ENCODE measurements around the gene SMAD7.

The SMAD7 gene

DNA sequence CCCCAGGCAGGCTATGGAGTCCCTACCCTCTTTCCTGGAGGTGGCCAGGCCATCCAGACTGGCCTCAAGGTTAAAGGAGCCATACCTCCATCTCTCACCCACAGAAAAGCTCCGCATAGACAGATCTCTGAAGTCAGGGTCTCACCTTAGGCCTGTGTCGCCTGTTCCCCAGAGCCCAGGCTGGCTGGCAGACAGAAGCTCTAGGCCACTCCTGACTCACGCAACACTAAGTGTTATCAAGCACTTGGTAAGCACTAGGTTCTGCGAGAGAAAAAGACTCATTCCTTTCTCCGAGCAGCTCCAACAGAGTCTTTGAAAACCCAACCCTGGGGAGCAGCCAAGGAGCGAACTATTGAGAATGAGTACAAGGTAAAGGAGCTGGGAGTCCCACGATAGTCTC is 6.1 kb downstream of the SMAD7 start:
- no peak for DNase-seq (ENCODE audit: low spot score)

DNA sequence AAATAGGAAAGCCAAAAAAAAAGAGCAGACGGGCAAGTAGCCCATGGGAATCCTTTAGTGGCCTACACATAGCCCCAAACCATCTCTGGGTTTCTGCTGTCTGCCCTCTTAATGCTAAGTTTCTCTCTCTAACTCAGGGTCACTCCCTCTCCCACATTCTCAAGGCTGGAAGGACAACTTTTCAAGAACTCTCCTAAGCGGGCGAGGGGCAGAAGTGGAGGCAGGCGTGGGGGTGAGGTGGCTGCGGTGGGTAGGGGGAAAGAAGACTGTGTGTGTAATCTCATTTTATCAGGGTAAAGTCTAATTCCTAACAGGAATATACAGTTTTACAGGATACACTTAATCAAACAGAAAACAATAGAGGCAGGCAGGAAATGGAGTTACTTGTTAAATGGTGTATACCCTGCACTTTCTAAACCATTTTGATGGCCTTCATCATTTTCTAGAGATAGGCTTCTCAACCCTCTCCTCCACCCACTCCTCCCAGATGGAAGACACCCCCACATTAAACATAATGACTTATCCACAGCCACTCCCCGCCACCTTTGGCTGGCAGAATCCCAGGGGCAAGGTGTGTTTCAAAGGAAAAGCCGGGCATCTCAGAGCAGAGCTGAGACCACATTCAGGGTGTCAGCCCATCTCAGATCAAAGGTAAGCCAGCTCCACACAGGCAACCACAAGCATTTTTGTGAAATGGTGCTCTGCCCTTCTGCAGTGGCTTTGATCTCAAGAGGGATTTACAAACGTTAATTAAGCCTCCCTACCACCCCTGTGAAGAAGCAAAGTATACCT is 6.8 kb downstream of the SMAD7 start:
- no peak for DNase-seq (ENCODE audit: low spot score)

DNA sequence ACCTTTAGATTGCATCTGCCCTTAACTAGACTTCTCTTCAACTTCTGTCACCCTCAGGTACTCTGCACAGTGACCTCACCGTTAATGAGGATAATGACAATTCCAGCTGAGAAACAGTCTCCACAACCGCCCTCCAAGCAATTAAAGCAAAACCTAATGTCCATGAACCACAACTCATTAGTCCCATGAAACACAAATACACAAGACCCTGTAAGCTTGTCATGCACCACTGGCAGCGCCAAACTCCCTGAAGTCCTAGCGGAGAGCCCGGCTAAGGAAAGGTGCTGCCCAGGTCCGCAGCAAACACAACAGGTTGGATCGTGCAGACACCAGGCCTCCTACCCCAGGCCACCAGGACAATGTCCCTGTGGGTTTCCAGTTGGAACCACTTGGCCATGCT is 7.4 kb downstream of the SMAD7 start:
- no peak for DNase-seq (ENCODE audit: low spot score)

DNA sequence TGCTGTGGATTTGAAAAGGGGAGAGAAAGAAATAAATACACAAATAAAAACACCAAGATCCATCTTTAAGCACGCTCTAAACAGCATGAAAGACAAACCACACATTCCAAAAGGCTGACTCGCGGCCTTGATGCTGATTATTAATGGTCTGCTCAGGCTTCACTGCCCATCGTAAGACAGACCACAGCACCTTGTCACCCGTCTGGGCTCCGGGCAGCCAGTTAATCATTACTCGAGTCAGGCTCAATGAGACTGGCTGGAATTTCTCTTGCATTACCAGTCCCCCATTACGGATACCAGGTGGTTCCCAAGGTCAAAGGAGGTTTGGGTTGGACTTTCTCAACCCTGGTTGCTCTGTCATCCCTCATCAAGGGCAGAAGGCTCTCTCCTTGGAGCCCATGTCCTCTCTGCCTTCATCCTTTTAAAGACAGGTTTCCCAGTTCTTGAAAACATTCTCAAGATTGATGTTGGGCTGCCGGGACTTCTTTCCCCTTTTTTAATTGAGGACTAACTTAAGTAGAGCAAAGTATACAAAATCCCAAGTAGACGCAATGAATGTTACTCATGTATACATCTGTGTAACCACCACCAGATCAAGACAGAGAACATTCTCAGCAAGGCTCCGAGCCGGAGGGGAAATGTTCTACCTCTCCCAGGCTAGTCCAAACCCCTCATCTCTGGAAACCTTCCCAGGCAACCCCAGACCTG is 8.1 kb downstream of the SMAD7 start:
- peak; percentile 87 for DNase-seq (ENCODE audit: low spot score)

DNA sequence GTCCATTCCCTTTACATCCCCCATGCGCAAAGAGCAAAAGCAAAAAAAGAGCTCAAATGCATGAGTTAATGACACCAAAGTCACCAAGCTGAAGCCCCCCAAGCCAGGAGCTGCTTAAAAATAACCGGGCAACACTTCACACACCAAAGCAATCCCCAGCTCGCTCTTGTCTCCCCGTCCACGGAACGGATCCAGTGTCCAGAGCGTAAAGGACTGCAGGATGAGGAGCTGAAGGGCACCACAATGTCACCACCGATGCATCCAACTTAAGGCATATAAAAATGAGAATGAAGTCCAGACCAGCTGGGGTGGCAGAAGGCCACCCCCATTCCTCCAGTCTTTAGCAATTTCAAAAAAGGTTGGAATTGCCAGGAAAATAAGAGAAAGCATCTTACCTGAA is 8.7 kb downstream of the SMAD7 start:
- DNase-seq (ENCODE audit: low spot score) = no peak

DNA sequence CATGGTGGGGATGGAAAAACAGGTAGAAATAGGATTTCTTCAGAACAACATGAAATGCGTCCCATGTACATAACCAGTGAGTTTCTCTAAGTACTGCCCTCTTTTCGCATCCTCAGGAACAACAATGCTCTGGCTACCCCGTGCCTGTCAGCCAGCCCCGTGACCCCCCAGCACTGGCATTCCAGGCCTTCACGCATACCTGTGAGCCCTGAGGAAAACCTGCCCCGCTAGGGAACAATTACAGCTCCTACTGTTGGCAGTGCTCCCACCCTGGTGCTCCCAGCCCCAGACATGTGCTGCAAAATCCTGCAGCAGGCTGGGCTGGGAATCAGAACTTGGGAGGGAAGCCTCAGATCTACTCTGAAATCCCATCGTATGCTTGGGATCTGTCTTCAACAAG is 9.1 kb downstream of the SMAD7 start:
- DNase-seq (ENCODE audit: low spot score) = no peak

DNA sequence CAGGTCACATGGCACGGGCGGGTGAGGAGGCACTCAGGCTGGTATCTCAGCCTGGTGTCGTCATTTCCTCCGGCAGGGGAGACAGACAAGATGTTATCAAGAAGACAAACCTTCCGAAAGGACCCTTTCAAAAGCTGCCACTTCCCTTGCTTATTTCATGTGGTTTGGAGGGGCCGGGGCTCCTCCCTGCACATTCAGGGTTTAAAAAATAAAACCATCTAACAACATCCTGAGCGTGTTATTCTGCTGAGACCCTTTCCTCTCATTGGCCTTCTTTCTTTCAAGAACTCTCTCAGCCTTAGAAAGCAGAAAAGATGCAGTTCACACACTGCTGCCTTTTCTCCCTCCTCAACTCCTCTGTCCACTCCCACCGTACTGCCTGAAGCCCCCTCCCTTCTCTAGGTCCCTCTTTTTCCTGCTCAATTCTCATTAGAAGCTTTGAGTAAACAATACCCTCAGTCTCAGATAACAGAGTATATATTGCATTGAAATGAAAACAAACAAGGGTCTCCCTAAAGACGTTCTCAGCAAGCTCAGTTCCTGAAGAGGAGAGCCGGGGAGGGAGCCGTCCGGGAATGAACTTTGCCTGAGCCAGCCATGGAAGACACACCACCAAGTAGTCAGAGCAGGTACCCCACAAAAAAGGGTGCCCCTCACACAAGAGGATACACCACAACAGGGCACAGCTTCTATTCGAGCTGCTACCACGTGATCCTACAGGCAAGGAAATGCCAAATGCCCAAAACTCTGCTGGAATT is 9.7 kb downstream of the SMAD7 start:
- no peak for DNase-seq (ENCODE audit: low spot score)

DNA sequence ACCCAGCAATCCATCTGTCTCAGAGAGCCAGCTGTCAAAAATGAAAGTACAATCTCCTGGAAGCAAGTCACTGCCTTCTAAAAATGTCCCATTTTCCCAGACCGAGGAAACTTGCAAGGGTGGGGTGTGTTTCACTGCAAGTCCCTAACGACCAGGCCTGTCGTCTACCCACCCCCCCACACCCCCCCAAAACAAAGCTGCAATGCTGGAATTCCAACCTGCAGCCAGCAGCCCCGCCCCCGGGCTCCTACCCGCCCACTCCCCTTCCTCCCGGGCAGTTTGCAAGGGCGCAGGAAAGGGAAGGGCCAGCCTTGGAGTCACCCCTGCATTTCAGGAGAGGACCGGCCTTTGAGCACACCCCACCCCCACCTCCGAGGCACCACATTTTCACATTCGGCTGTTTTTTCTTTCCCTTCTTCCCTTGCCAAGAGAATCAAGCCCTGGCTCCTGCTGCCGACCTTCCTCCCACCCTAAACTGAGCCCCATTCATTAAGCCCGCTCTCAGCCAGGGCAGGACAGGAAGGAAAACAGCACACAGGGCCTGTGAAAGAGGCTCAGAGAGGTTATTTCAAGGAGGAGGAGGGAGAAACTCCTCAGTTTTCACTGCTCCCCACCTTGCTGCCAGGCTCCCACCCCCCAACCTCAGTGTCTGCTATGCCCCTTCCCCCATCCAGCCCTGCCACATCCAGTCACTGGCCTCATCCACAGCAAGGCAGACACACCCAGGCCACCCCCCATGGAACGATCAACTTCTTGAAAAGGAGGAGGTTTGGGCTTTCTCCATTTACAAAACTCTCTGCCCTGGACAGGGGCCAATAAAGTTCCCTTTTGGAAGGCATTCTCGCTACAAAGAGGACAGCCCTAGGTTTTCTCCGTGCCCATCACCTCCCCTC is 11.3 kb downstream of the SMAD7 start:
- DNase-seq (ENCODE audit: low spot score) = no peak

DNA sequence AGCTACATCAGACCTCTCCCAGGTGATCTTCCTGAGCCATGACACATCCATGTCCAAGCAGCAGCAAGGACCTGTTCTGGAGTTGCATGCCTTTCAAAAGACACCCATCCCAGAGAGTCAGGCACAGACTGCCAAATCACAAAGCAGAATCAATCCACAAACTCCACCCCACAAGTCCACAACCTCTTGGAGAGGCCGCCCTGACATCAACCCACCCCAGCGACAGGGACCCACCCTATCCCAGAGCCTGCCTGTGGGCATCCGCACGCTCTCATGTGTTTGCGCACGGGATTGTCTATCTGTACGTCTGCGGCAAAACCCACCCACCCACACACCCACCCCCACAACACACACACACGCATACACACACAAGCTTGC is 11.9 kb downstream of the SMAD7 start:
- DNase-seq (ENCODE audit: low spot score) = no peak

DNA sequence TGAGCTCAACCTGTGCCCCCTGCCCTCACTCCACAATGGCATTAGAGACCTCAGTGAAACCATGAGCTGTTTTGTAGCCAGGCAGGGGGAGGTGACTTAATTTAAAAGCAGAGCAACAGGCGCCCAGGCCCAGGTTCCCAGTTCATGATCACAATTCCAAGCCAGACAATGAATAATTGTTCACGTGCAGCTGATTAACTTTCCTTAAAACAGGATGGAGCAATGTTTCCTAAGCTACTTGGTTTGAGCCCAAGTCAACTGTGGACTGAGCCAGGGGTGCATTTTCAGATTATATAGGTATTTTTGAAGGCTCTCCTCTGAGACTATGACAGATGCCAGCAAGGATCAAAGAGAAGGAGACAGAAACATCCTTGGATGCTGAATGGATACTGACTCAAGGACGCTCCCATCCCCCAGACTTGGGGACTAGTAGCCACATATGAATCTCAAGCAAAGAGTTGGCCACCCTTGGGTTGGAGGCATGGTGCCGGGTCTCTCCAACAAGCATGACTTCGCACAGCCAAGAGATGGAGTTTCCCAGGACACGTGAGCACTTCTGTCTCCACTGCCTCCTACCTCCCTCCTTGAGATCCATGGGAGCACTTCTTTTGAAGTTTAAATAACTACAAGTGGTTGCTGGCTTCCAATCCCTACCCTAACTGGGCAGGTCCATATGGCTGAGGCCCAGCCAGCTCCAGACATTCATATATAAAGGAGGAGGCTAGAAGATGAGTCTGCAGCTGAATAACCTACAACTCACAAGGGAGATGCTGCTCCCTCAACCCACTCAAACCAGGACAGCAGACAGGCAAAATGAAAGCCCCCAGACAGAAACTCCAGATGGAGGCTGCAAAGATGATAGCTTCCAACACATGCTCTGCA is 12.7 kb downstream of the SMAD7 start:
- no peak for DNase-seq (ENCODE audit: low spot score)

DNA sequence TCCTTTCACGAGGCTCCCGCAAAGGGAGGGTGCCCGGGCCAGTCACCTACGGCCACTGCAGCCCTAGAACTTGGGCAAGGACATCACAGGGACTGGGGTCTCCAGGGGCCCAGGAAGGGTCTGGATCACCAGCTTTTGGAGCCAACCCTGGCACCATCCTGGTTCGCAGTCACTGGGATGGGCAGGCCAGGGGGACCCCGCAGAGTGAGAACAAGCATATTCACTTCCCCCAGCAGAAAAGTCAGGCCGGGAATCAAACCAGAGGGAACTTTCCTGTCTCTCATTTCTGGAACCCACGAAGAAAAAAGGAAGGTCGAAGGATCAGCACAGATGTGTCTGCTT is 15.4 kb downstream of the SMAD7 start:
- no peak for DNase-seq (ENCODE audit: low spot score)

DNA sequence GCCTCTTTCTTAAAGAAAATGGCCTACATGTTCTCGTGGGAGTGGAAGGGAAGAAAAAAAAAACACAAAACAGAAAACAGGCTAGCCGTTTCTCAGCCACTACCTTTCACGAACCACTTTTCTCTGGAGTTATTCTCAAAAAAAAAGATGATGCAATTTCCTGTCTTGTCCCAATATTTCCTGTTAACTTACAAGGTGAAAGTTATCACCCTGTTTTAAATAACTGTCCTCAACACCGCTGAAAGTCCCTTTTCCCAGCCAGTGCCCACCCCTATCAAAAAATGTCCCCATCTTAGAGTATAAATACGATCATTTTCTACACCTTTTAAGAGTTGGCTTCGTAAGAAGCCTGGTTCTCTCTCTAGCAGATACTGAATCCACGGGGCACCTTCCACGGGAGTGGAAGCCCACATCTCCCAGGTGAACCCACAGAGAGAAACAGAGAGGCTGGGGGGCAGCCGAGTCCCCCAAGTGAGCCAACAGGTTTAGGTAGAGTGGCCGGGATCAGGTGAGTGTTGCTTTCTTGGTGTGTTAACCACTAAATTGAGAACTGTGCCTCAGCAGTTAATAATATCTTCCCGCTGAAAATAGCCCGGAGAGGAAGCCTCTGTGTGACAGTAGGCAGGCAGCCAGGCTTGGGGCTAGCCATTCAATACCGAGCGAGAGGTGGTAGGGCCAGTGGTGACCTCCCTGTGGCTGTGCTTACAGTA is 15.9 kb downstream of the SMAD7 start:
- DNase-seq (ENCODE audit: low spot score) = no peak

DNA sequence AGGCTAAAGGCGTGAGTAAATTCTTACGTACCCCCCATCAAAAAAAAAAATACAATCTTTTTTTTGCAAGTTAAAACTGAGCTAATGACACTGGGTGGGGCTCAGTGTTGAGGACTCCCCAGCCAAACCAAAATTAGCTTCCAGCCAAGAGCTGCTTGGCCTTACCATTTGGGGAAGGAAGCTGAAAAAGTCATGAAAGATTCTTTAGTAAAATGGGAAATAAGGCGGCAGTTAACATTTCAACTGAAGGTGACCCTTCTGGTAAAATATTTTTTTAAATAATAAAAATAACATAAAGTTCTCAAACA is 16.4 kb downstream of the SMAD7 start:
- DNase-seq (ENCODE audit: low spot score) = no peak

DNA sequence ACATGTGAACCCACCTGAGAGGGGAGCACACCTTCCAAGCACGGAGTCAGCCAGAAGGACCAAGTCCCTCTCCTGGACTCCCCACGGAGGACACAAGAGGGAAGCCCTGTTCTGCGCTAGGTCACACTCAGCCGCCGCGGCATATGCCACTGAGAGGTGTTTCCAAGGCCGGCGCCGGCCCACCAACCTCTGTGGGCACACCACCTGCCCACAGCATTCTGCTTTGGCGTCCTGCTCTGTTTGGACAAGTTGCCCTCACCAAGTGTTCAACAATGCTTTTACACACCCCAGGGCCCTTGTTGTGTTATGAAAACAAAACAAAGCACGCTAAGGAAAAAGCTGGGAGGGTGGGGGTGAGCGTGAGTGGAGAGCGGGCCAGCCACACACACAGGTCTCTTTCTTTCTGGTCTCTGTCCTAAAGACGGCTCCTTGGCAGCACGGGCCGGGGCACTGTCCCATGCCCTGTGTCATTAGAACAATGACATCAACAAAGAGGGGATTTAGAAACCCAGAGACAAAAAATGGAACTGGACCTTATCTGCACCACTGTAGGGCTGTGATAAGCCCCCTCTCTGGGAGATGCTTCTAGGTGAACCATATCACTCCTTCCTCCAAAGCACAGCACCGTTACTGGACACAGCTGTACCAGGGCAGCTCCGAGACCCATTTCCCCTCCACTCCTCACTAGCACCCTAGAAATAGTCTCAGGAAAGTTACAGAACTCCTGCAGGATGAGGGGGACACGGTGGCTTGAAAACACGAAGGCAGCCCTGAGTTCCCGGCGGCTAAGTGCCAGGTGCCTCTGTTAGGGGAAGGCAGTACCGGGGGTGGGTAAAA is 17.0 kb downstream of the SMAD7 start:
- no peak for DNase-seq (ENCODE audit: low spot score)

DNA sequence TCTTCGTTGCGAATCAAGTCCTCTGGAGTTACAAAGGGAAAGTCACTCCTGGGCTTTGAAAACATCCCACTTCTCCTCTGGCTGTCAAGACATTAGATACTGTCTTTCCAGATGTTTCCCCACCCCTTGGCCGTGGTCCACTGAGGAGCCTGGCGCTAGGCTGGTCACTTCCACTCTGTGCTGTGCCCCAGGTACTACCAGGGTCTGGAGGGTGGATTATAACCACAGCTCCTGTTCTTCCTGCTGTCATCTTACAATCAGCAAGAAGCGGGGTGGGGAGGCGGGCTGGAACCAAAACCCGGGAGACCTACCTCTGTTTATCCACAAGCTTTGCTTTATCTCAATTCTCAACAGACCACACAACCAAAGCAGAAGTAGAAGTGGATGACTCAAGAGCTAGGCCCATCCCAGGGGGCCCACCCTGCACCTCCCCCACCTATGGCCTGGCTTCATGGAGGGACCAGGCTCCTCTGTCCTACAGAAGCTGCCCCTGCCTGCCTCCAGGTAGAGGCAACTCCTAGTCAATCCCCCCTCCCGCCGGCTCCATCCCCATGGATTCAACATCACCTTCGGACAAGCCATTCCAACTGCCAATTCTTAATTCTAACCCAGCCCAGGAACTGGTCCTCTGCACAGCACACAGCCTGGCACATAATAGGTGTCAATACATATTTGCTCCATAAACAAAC is 17.8 kb downstream of the SMAD7 start:
- no peak for DNase-seq (ENCODE audit: low spot score)

DNA sequence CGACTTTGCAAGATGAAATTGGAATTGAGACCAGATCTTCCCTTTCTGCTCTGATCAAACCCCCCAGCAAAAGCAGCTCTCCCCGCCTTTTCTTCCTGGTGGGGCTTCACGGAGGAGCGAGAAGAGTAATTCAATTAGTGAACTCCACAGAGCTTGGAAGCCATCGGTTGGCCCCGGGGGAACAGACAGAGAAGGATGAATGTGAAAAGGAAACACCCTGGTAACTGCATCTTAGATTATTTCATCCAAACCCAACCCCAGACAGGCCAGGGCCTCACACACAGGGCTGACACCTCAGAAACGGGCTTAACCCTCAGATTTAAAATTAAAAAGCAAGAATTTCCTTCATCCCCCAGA is 18.3 kb downstream of the SMAD7 start:
- DNase-seq (ENCODE audit: low spot score) = no peak

DNA sequence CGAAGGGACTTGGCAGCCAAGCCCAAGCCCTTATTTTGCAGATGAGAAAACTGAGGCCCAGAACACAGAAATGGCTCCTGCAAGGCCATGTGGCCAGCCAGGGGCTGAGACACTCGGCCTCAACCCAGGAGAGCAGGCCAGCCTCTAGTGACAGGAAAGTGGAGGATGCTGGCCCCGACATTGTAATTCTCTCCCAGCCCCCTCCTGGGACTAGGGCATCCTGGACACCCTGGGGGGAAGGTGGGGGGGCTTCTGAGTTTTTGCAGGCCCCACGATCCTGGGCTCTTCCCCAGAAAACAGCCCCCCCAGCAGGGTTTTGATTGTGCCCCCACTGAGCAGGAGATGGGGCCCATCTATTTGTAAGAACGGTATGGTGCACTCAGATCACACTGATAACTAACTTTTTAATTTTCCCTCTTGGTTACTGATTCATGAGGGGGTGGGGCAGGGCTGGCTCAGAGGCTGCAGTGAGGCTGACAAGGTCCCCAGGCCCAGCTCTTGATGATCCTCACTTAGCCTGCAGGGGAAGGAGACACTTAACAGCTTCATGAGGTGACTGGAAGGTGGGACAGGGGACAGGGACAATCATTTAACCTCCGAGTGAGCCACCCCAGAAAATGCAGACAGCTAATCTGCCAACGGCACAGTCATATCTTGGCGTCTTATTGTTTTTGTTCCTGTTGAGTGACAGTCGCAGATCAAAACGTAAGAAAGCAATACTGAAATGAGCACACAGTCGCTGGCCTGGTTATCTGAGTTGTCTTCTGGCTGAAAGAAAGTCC is 18.9 kb downstream of the SMAD7 start:
- no peak for DNase-seq (ENCODE audit: low spot score)

DNA sequence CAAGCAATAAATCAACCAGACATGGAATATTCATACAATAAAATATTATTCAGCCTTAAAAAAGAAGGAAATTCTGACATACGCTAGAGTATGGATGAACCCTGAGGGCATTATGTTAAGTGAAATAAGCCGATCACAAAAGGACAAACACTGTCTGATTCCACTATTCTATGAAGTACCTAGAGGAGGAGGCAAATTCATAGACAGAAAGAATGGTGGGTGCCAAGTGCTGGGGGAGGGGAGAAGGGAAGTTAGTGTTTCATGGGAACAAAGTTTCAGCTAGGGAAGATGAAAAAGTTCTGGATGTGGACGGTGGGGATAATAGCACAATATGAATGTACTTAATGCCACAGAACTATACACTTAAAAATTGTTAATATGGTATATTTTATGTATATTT is 19.8 kb downstream of the SMAD7 start:
- DNase-seq (ENCODE audit: low spot score) = no peak

Data from RKO (cell line).